Nephron (organoid): ENCODE results near the gene TSN.
A peak's percentile ranks its signal among the peaks of the same experiment; 100 is the strongest.
"Not testable (repeated sequence)": the region's sequence is repeated elsewhere in the genome, so short reads cannot be mapped to it uniquely, and the experiment has no call there.

Source experiments
- H3K27ac Mint-ChIP-seq, 3 experiments: 2 replicates each; pipeline ENCODE4 v1.8.0; 2020; ENCODE audit warnings: mixed read lengths in 3 of 3, mild to moderate bottlenecking in 2 of 3, moderate library complexity in 1 of 3
- H3K27me3 Mint-ChIP-seq: 2 replicates; pipeline ENCODE4 v1.8.0; 2021; ENCODE audit warnings: low read depth, mild to moderate bottlenecking, moderate library complexity, mixed read lengths
- H3K36me3 Mint-ChIP-seq: 2 replicates; pipeline ENCODE4 v1.8.0; 2020; ENCODE audit warnings: low read depth, mixed read lengths
- H3K4me1 Mint-ChIP-seq: 2 replicates; pipeline ENCODE4 v1.8.0; 2020; ENCODE audit warnings: mixed read lengths
- H3K4me3 Mint-ChIP-seq, 3 experiments: 2 replicates each; pipeline ENCODE4 v1.8.0; 2020; ENCODE audit warnings: mild to moderate bottlenecking in 3 of 3, mixed read lengths in 3 of 3, moderate library complexity in 2 of 3
- H3K9me3 Mint-ChIP-seq: 2 replicates; pipeline ENCODE4 v1.8.0; 2020; ENCODE audit warnings: mixed read lengths
- CTCF ChIP-seq, 3 experiments: fragments of 200-600 bp; sonication (generic); IDR thresholded peaks; one replicate each; pipeline ENCODE4 v1.5.0; 2021; ENCODE audit warnings: antibody characterized with exemption in 3 of 3; ENCODE audit not compliant: unreplicated experiment in 3 of 3

Gene TSN

GRCh38 chr2:121810959-121811853 lies 55.8 kb downstream of the TSN start:
- Mint-ChIP-seq H3K36me3 (no peaks in the 10 kb centered on the region), H3K4me1 (peaks cover 12% of the 10 kb centered on the region), H3K9me3 (peaks cover 3% of the 10 kb centered on the region), H3K27ac (peak overlapping the region; percentile 13 to 86 (median 58)), H3K4me3 (no peak overlapping the region), H3K27me3 (peaks cover 17% of the 10 kb centered on the region)
- peak; percentile 71 to 73 (median 73) for TF ChIP-seq CTCF (IDR thresholded peaks at IDR 0.05; ENCODE audit: unreplicated experiment in 3 of 3)

- H3K4me3 Mint-ChIP-seq, H3K9me3 Mint-ChIP-seq, H3K27ac Mint-ChIP-seq, H3K36me3 Mint-ChIP-seq: not testable (repeated sequence)
- Mint-ChIP-seq H3K4me1 (peaks cover 12% of the 10 kb centered on the region), H3K27me3 (peaks cover 12% of the 10 kb centered on the region)
These were observed 57.6 kb downstream of the TSN start for GRCh38 chr2:121813083-121813482.

DNA sequence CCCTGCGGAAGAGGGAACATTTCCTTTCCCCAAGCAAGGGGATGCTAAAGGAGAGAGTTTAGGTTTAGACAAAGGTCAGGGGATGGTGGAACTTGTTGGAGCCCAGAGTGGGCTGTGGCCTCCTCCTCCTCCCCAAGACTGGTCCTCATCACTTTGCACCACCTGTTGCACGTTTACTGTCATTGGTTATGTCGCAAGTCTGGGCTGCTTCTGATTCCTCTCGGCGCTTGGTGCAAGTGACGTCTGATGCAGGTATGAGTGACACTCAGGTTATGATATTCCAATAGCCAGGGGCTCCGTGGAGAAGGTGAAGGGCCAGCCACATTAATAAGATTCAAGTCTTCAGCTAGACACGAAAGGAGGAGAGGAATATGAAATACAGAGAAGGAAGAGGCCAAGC lies 59.8 kb downstream of the TSN start:
- Mint-ChIP-seq H3K9me3 (peaks cover 7% of the 10 kb centered on the region), H3K27me3 (peaks cover 12% of the 10 kb centered on the region), H3K36me3 (no peaks in the 10 kb centered on the region), H3K4me1 (peaks cover 8% of the 10 kb centered on the region), H3K27ac (no peak overlapping the region), H3K4me3 (no peak overlapping the region)
- TF ChIP-seq CTCF (IDR thresholded peaks at IDR 0.05; ENCODE audit: unreplicated experiment in 3 of 3), result no peak

GRCh38 chr2:121816797-121817196 lies 61.3 kb downstream of the TSN start:
- H3K36me3 Mint-ChIP-seq, result no peaks in the 10 kb centered on the region
- no peak for TF ChIP-seq CTCF (IDR thresholded peaks at IDR 0.05; ENCODE audit: unreplicated experiment in 3 of 3)
- no peaks in the 10 kb centered on the region for H3K4me1 Mint-ChIP-seq
- H3K4me3 Mint-ChIP-seq, result no peak overlapping the region
- H3K27ac Mint-ChIP-seq, result no peak overlapping the region
- peaks cover 6% of the 10 kb centered on the region for H3K9me3 Mint-ChIP-seq
- peaks cover 9% of the 10 kb centered on the region for H3K27me3 Mint-ChIP-seq

- H3K27ac Mint-ChIP-seq, H3K27me3 Mint-ChIP-seq, H3K9me3 Mint-ChIP-seq, H3K36me3 Mint-ChIP-seq, H3K4me3 Mint-ChIP-seq, H3K4me1 Mint-ChIP-seq: not testable (repeated sequence)
These were observed 61.9 kb downstream of the TSN start for GRCh38 chr2:121817304-121817703.
